HG03196 (cell line): Measurements from ENCODE around the gene LGALS16.
"Not testable (repeated sequence)": the region's sequence is repeated elsewhere in the genome, so short reads cannot be mapped to it uniquely, and the experiment has no call there.

Experiments used
- ATAC-seq: cut with Tn5 transposase; IDR thresholded peaks from one replicate; pipeline ENCODE4 v1.9.1; 2021; ENCODE audit not compliant: unreplicated experiment

The LGALS16 gene

GRCh38 chr19:39655613-39656012, at the start of gene LGALS16:
Gene LGALS16, plus strand, starts transcription at chr19:39655913. Its CDS starts 49 bp downstream, at chr19:39655962.
- no peak for ATAC-seq

GRCh38 chr19:39607021-39607420, 48.7 kb upstream of the LGALS16 start:
- ATAC-seq, result no peak

GRCh38 chr19:39607561-39607960, 48.2 kb upstream of the LGALS16 start:
- no peak for ATAC-seq

- no peak for ATAC-seq
Observed at GRCh38 chr19:39613597-39613996, 42.1 kb upstream of the LGALS16 start.

GRCh38 chr19:39617745-39618144, 38.0 kb upstream of the LGALS16 start:
- no peak for ATAC-seq

- ATAC-seq, result no peak
Observed at GRCh38 chr19:39623946-39624345, 31.8 kb upstream of the LGALS16 start.

GRCh38 chr19:39627631-39628030, 28.1 kb upstream of the LGALS16 start:
- not testable (repeated sequence) for ATAC-seq

- no peak for ATAC-seq
Observed at GRCh38 chr19:39631178-39631577, 24.5 kb upstream of the LGALS16 start.

GRCh38 chr19:39631626-39632025, 24.1 kb upstream of the LGALS16 start:
- no peak for ATAC-seq

GRCh38 chr19:39637891-39638290, 17.8 kb upstream of the LGALS16 start:
- no peak for ATAC-seq

GRCh38 chr19:39641773-39642172, 13.9 kb upstream of the LGALS16 start:
- no peak for ATAC-seq

GRCh38 chr19:39643591-39643990, 12.1 kb upstream of the LGALS16 start:
- no peak for ATAC-seq

- no peak for ATAC-seq
Observed at GRCh38 chr19:39645800-39646411, 9.8 kb upstream of the LGALS16 start.

- ATAC-seq, result no peak
Observed at GRCh38 chr19:39647918-39648317, 7.8 kb upstream of the LGALS16 start.

GRCh38 chr19:39659791-39660190, 4.1 kb downstream of the LGALS16 start:
- ATAC-seq, result no peak

GRCh38 chr19:39660661-39661060, 4.9 kb downstream of the LGALS16 start:
- no peak for ATAC-seq

- ATAC-seq, result no peak
Observed at GRCh38 chr19:39661565-39661964, 5.9 kb downstream of the LGALS16 start.

GRCh38 chr19:39669860-39670259, 14.1 kb downstream of the LGALS16 start:
- ATAC-seq, result not testable (repeated sequence)

- no peak for ATAC-seq
Observed at GRCh38 chr19:39670998-39671397, 15.3 kb downstream of the LGALS16 start.

GRCh38 chr19:39671739-39672363, 16.1 kb downstream of the LGALS16 start:
- no peak for ATAC-seq

- ATAC-seq, result no peak
Observed at GRCh38 chr19:39672473-39672872, 16.8 kb downstream of the LGALS16 start.

GRCh38 chr19:39673862-39674261, 18.1 kb downstream of the LGALS16 start:
- ATAC-seq, result not testable (repeated sequence)

GRCh38 chr19:39676004-39676403, 20.3 kb downstream of the LGALS16 start:
- no peak for ATAC-seq
